Epithelial cell of prostate (primary cell): ENCODE results near the gene CHD1.

Experiments
- DNase-seq: peaks from one replicate; pipeline ENCODE4 v3.0.0-alpha.2; 2011; ENCODE audit warnings: low read depth, low spot score
- H3K27ac ChIP-seq: fragments of 450-650 bp; 2 replicates; pipeline ENCODE4 v1.5.1; 2017; ENCODE audit warnings: mild to moderate bottlenecking

Gene CHD1

DNA sequence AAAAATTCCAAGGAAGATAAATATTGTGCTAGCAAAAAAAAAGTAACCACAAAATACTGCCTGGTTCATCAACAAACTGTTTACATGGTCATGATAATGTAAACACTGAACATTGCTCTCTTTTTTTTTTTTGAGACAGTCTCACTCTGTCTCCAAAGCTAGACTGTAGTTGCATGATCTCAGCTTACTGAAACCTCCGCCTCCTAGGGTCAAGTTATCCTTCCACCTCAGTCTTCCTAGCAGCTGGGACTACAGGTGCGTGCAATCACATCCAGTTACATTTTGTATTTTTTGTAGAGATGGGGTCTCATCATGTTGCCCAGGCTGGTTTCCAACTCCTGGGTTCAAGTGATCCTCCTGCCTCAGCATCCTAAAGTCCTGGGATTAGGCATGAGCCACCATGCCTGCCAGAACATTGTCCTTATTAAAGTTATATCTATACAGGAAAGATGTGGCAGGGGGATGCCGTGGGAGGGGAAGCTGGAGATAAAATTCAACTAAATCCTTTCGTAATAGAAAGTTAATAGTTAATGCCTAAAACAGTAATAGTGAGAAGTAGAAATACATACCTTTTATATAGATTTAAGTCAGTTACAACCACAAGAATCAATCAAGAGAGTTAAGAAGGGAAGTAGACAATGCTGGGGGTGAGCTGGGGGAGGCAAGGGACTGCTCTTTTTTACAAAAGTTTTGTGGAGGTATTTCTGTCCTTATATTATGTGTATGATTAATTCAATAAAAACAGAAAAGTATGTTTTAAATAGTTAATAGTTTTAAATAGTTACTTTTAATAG, 103.0 kb downstream of the CHD1 start:
- H3K27ac ChIP-seq: no peak overlapping the region
- DNase-seq: no peak

DNA sequence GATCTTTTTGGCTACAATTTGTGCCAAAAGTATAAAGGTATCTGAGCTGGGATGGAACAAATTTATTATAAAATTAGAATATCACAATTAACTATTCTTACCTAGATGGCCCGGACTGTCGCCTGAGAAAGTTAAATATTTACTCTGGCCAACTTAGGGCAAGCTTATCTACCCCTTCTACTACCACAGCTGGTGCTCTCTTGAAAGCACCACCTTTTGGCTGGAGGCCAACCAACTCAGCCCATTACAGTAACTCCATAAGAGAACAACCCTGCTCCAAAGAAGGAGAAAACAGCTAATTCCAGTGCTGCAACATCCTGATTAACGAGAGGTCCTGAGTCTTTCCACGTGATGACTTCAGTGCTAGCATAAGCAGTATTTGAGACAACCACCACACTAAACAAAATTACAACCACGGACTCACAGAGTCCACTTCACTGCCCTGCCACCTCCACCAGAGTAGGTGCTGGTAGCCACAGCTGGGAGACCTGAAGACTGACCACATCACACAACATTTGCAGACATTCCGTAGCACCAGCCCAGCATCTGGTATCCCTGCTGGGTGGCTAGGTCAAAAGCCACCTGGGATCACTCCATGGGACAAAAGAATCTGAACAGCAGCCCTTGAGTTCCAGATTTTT, 112.1 kb downstream of the CHD1 start:
- DNase-seq: no peak
- H3K27ac ChIP-seq: no peak overlapping the region

DNA sequence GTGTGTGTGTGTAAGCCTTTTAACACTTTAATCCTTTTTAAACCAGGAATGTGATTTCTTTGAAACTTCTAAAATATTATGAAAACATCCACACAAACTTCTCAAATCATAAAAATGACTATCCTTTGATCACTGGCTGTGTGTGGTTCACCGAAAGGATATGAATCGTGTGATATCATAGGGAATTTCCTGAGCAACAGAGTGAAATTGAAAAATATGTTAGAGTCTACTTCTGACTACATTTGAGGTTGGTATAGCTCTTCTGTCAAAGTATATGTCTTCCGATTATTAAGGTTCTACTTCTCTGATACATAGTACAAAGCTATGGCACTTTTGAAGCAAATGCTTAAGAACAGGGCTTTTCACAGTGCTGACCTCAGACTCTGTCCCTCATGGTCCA, 115.1 kb downstream of the CHD1 start:
- H3K27ac ChIP-seq: no peak overlapping the region
- DNase-seq: no peak

DNA sequence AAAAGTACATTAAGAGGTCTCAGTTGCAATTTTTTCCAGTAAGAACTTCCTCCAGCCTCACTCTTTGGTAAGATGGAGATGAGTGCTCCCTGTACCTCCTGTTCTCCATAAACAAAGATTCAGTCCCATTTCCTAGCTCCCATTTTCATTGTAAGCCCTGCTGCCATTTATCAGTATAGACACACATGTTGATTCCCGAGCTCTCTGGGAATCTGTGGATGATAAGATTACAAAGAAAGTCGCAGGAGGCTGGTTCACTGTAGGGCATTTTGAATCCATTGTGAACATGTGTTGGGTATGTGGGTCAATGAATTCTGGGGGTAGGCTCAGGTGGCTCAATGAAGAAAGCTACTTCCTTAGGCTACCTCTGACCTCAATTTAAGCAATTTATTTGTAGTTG, 118.6 kb downstream of the CHD1 start:
- no peak for DNase-seq

DNA sequence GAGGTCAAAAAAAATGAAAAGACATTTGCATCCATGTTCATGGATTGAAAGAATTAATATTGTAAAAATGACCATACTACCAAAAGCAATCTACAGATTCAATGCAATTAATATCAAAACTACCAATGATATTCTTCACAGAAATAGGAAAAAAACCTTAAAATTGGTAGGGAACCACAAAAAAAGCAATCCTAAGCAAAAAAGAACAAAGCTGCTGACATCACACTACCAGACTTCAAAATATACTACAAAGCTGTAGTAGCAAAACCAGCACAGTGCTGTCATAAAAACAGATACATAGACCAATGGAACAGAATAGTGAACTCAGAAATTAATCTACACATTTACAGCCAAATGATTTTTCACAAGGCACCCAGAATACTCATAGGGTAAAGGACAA, 121.0 kb downstream of the CHD1 start:
- no peak overlapping the region for H3K27ac ChIP-seq
- no peak for DNase-seq

More for the DNA sequence above, 118.6 kb downstream of the CHD1 start:
- H3K27ac ChIP-seq: no peak overlapping the region

DNA sequence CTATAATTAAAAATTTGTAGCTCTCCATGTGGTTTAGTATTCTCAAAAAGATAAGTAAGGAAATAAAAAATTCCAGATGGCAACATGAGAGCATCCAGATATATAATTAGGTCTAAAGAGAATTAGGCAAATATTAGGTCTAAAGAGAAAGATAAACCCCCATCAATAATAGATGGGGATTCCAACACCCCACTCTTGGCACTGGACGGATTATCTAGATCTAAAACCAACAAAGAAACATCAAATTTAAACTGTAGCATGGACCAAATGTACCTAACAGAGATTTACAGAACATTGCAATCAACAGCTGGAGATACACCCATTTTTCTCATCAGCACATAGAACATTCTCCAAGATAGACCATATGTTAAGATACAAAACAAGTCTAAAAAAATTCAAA, 123.7 kb downstream of the CHD1 start:
- DNase-seq: no peak
- no peak overlapping the region for H3K27ac ChIP-seq

DNA sequence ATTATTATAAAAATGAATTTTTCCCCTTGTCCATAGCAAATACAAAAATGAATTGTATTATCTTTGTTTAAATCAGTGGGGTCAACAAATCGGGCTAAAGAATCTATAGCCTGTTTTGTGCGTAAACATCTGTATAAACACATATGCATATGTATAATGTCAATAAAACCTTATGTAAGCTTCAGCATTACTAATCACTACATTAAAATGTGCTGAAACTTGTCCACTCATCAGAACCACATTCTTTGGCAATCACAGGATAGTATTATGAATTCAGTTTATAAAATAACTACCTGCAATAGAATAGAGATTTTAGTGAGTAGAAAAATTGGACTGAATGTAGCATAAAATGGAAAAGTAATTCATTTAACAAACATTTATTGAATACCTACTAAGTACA, 124.7 kb downstream of the CHD1 start:
- H3K27ac ChIP-seq: no peak overlapping the region
- no peak for DNase-seq
